PC-9 (cell line): ENCODE data around the gene ACAP3.

Source experiments
- EZH2 ChIP-seq: fragments of 200-600 bp; sonication (generic); IDR thresholded peaks from 2 replicates; pipeline ENCODE4 v1.8.0; 2017; ENCODE audit warnings: antibody characterized with exemption, low read depth
- TF ChIP-seq, protein P1 (sequence below): fragments of 200-600 bp; sonication (generic); conservative IDR thresholded peaks from 2 replicates; pipeline ENCODE4 v1.6.1; 2017; ENCODE audit warnings: mixed run types, antibody characterized with exemption, mild to moderate bottlenecking, moderate library complexity

DNA sequence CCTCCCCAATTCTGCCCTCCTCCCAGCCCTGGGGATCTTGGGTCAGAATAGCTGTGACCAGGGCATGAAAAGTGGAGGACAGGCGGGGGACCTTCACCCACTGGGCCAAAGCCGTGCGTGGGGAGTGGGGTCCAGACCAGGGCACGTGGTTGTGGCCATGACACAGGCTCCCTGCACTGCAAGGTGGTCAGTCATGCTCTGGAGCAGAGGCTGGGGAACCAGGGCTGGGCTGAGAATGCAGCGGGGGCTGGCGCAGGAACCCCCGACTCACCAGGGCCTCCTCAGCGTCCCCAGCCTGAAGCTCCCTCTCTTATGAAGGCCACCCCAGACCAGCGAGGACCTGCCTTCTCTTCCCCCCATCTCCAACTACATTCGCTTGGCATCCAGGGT, 38.8 kb upstream of the ACAP3 start:
- TF ChIP-seq, protein P1, sequence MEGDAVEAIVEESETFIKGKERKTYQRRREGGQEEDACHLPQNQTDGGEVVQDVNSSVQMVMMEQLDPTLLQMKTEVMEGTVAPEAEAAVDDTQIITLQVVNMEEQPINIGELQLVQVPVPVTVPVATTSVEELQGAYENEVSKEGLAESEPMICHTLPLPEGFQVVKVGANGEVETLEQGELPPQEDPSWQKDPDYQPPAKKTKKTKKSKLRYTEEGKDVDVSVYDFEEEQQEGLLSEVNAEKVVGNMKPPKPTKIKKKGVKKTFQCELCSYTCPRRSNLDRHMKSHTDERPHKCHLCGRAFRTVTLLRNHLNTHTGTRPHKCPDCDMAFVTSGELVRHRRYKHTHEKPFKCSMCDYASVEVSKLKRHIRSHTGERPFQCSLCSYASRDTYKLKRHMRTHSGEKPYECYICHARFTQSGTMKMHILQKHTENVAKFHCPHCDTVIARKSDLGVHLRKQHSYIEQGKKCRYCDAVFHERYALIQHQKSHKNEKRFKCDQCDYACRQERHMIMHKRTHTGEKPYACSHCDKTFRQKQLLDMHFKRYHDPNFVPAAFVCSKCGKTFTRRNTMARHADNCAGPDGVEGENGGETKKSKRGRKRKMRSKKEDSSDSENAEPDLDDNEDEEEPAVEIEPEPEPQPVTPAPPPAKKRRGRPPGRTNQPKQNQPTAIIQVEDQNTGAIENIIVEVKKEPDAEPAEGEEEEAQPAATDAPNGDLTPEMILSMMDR, result no peak
- no peak for TF ChIP-seq EZH2
